Mucosa of descending colon (tissue), 3 donors: ENCODE results near the gene VSIG1. TPM values are rescaled to one million over a fixed set of nuclear protein-coding genes. Genes with fewer than 3 reads are reported as not detected.

Experiments used
- ATAC-seq: fragments of 200-7000 bp; cut with Tn5 transposase; one replicate; pipeline ENCODE4 v1.9.1; 2020; ENCODE audit warnings: mild to moderate bottlenecking, moderate library complexity
- DNase-seq, 3 donors: peaks; one replicate each; pipeline ENCODE4 v3.0.0-alpha.2; 2020
- H3K36me3 ChIP-seq: fragments of 200-600 bp; one replicate; pipeline ENCODE4 v1.8.0; 2021; ENCODE audit warnings: low read depth, mild to moderate bottlenecking
- H3K4me1 ChIP-seq: fragments of 200-600 bp; one replicate; pipeline ENCODE4 v1.8.0; 2021; ENCODE audit warnings: low read depth, mild to moderate bottlenecking
- H3K4me3 ChIP-seq: fragments of 200-600 bp; one replicate; pipeline ENCODE4 v1.8.0; 2021; ENCODE audit warnings: mild to moderate bottlenecking
- H3K9me3 ChIP-seq: fragments of 200-600 bp; one replicate; pipeline ENCODE4 v1.8.0; 2021; ENCODE audit warnings: mild to moderate bottlenecking
- intact Hi-C, 2 donors: fragments of 100-400 bp; cut with DNase I in 1 of 2; cut with micrococcal nuclease in 1 of 2; formaldehyde crosslinking; loops; one replicate each; pipeline versions ENCODE4 v1.11.0 to v1.11.1; 2022; cut with DNase I, micrococcal nuclease
- total RNA-seq, 3 donors: library from RNA; stranded (reverse); fragmentation: NEBNext Ultra II Directional in 2 of 3; extraction: Animal tissue kit (Norgen Biotek cat#: 25700) in 2 of 3; gene quantifications; one replicate each; pipeline versions ENCODE4 v1.2.1 to v1.2.4, GENCODE V29; 2021 to 2023
- TF ChIP-seq, protein P1 (sequence below): fragments of 200-600 bp; IDR thresholded peaks from one replicate; pipeline ENCODE4 v1.8.0; 2022; ENCODE audit warnings: antibody characterized with exemption, mild to moderate bottlenecking
- donor health status: DM: no; HTN: no; CAD: no; lungs with moderate emphysema.
- donor health status: DM: no; HTN: no; CAD: no.
- donor health status: DM: no; HTN: yes; CAD: no.

Gene VSIG1
- total RNA-seq, 3 donors from 2014 or later, result 0.58 TPM; not detected in 2

DNA sequence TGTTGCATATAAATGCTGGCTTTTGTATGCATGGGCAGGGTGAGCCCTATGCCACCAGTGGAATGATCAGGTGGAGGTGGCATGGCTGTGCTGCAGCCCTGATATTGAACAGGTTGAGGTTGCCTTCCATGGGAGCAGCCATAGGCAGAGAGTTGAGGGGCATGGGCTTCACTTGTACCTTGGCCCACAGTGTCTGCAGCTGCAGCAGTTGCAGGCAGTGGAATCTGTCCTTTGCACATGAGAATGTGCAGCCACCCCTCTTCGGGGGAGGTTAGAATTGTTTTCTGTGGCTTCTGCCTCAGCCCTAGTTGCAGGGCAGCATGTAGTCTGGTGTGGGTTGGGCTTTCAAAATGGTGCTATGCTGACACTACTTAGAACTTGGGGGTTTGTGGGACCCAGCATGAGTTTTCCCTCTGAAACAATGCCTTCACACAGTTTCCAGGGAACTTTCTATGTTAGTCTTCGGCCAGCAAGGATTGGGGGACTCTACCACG, 25.4 kb upstream of the VSIG1 start:
- Histone ChIP-seq H3K9me3 (no peaks in the 10 kb centered on the region), H3K36me3 (no peaks in the 10 kb centered on the region), H3K4me1 (no peaks in the 10 kb centered on the region), H3K4me3 (no peak overlapping the region)
- ATAC-seq (peak; percentile 24), DNase-seq (no peak)
- TF ChIP-seq, protein P1, sequence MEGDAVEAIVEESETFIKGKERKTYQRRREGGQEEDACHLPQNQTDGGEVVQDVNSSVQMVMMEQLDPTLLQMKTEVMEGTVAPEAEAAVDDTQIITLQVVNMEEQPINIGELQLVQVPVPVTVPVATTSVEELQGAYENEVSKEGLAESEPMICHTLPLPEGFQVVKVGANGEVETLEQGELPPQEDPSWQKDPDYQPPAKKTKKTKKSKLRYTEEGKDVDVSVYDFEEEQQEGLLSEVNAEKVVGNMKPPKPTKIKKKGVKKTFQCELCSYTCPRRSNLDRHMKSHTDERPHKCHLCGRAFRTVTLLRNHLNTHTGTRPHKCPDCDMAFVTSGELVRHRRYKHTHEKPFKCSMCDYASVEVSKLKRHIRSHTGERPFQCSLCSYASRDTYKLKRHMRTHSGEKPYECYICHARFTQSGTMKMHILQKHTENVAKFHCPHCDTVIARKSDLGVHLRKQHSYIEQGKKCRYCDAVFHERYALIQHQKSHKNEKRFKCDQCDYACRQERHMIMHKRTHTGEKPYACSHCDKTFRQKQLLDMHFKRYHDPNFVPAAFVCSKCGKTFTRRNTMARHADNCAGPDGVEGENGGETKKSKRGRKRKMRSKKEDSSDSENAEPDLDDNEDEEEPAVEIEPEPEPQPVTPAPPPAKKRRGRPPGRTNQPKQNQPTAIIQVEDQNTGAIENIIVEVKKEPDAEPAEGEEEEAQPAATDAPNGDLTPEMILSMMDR, result no peak
- intact Hi-C loops, result no loop called here

DNA sequence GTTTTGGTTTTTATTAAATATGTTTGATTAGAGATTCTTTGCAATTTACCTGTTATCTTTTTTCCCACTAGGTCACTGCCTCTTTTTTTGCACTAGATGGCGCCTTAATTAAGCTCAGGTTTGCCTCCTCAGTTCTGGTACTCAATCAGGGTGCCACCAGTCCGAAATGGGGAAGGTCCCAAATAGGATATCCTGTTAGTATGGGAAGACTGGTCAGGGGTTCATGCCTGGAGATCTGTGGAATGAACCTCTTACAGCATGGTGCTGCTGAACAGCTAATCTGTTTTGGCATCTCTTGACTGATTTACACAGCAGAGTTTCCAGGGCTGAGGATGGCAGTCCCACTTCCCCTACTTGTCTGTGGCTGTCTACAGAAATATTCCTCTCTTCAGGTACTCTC, 24.2 kb upstream of the VSIG1 start:
- DNase-seq, result no peak
- intact Hi-C loops, result no loop called here
- Histone ChIP-seq H3K4me3 (no peak overlapping the region), H3K4me1 (no peaks in the 10 kb centered on the region), H3K9me3 (no peaks in the 10 kb centered on the region), H3K36me3 (no peaks in the 10 kb centered on the region)
- TF ChIP-seq, protein P1, result no peak
- ATAC-seq, result peak; percentile 66

DNA sequence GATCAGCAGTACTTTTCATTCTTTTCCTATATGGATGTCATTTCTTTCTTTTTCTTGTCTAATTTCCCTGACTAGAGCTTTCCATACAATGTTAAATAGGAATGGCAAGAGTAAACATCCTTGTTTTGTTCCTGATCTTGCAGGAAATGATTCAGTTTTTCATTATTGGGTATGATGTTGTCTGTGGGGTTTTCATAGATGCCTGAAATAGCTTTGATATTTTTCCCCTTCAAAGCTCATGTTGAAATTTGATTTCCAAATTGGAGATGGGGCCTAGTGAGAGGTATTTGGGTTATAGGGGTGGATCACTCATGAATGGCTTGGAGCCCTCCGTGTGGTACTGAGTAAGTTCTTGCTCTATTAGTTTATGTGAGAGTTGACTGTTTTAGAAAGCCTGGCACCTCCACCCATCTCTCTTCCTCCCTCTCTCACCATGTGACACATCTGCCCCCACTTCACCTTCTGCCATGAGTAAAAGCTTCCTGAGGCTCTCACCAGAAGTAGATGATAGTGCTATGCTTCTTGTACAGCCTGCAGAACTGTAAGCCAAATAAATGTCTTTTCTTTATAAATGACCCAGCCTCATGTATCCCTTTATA, 22.3 kb upstream of the VSIG1 start:
- peaks cover 3% of the 10 kb centered on the region for H3K4me1 ChIP-seq
- no peak for ATAC-seq
- intact Hi-C loops, result no loop called here
- TF ChIP-seq, protein P1, result no peak
- H3K36me3 ChIP-seq, result no peaks in the 10 kb centered on the region
- H3K4me3 ChIP-seq, result no peak overlapping the region
- H3K9me3 ChIP-seq, result no peaks in the 10 kb centered on the region
- DNase-seq, result no peak

DNA sequence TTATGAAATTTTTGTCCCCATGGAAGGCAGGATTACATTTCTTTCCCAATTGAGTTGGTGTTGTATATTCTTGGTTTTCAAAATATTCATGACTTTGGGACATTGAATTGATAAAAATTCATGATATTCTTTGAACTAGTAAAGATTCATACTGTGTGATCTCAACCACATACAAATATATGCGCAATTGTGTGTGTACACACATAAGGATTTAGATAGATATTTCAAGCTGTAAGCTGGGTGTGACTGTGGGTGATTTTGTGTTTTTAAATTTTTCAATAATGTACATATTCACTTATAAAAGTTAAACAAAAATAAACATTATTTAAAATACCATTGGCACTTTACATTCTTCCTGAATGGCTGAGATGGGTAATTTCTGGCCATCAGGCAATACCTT, 19.5 kb upstream of the VSIG1 start:
- Histone ChIP-seq H3K9me3 (no peaks in the 10 kb centered on the region), H3K4me1 (peaks cover 3% of the 10 kb centered on the region), H3K36me3 (no peaks in the 10 kb centered on the region), H3K4me3 (no peak overlapping the region)
- DNase-seq (no peak), ATAC-seq (no peak)
- TF ChIP-seq, protein P1, result no peak
- intact Hi-C loops, result no loop called here

DNA sequence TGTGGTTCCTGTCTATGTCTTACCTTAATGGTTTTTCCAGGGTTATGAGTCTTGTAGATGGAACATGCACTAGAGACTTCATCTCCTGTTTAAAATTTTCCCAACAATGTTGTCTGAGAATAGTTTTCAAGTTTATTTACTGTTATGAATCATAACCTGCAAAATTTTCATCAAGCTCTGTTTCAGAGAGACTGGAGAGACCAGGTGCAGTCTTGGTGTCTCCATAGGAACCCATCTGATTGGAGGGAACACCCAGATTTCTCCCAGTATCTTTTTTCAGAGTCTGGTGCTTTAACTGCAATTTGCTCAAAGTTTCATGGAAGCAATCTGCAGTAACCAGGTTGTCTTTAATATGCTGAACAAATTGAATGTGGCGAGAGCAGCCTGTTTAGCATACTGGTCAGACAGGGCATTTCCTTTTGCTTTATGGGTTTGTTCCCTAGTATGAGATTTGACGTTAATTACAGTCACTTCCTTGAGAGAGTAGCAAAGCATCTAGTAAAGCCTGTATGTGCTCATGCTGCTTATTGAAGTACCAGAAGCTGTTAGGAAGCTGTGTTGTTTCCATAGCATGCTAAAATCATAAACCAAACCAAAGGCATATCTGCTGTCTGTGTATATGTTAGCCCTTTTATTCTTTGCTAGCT, 18.8 kb upstream of the VSIG1 start:
- Histone ChIP-seq H3K9me3 (no peaks in the 10 kb centered on the region), H3K4me1 (peaks cover 3% of the 10 kb centered on the region), H3K36me3 (no peaks in the 10 kb centered on the region), H3K4me3 (no peak overlapping the region)
- intact Hi-C loops, result no loop called here
- DNase-seq (no peak), ATAC-seq (peak; percentile 96)
- TF ChIP-seq, protein P1, result no peak
